HG03520 (cell line): ENCODE measurements around the gene BCORL1.
A peak's percentile ranks its signal among the peaks of the same experiment; 100 is the strongest.

Experiments
- ATAC-seq: cut with Tn5 transposase; IDR thresholded peaks from one replicate; pipeline ENCODE4 v1.9.1; 2021; ENCODE audit warnings: mild to moderate bottlenecking, moderate library complexity; ENCODE audit not compliant: unreplicated experiment

The BCORL1 gene

DNA sequence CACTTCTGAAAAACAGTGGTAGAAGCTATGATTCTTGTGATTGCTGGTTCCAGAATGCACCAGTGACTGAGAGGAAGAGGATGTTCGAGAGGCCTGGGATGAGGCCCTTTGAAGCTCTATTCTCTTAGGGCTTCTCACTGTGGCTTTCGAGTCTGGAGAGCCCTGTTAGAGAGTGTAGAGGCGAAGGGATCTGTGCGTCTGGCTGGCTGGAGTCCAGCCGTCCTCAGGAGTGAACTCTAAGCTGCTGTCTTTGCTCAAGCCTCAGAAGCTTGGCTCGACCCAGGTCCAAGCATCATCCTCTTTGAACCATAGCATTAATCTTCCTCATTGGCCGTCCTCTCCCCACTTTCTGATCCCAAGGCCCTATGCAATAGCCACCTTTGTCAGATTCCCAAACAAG is 76.2 kb downstream of the BCORL1 start:
- ATAC-seq, result no peak

DNA sequence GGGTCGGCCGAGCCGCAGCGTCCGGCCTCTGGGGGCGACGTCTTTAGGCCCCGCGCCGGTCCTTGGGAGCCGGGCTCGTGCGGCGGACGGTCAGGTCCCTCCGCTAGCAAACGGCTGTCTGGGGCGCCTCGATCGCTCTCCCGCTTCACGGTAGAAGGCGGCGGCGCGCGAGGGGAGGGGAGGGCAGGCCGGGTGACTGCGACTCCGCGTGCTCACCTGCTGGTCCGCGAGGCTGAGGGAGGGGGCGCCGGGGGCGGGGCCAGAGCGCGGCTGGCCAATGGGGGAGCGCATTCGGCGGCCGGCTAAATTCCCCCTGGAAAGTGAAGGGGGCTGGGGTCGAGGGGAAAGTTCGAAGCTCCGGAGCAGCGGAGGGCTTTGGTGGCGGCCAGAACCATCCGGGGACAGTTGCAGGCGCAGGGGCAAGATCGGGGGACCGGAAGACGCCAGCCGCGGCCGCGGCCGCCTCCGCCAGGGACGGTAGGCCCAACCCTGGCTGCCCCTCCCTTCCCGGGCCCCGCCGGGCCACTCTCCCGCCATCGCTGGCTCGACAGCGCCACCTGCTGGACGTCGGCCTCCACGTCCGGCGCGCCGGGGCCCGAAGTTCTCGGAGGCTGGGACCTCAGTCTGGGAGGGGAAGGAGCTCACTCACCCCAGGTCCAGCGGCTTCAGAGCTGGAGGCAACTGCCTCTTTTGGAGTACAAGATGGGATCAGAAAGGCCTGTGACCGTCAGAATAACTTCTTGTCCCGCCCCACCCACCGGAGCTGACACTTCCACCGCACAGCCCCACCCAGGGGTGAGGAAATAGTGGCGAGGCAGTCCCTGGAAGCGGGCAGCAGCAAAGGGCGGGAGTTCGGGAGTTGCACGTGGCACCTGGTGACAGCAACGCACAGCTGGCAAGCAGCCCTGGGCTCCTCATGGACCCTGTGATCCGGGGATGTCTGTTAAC is 78.0 kb downstream of the BCORL1 start:
- peak; percentile 91 for ATAC-seq

GRCh38 chrX:130066975-130067615 is 84.7 kb downstream of the BCORL1 start:
- ATAC-seq, result no peak

- no peak for ATAC-seq
These were observed 89.3 kb downstream of the BCORL1 start for GRCh38 chrX:130071611-130072344.

- no peak for ATAC-seq
These were observed 89.9 kb downstream of the BCORL1 start for GRCh38 chrX:130072345-130072740.

- no peak for ATAC-seq
These were observed 93.3 kb downstream of the BCORL1 start for GRCh38 chrX:130075777-130076176.

- no peak for ATAC-seq
These were observed 97.5 kb downstream of the BCORL1 start for GRCh38 chrX:130079824-130080406.

GRCh38 chrX:130080791-130081367 is 98.4 kb downstream of the BCORL1 start:
- ATAC-seq, result no peak

GRCh38 chrX:130081421-130082045 is 99.1 kb downstream of the BCORL1 start:
- ATAC-seq, result no peak

DNA sequence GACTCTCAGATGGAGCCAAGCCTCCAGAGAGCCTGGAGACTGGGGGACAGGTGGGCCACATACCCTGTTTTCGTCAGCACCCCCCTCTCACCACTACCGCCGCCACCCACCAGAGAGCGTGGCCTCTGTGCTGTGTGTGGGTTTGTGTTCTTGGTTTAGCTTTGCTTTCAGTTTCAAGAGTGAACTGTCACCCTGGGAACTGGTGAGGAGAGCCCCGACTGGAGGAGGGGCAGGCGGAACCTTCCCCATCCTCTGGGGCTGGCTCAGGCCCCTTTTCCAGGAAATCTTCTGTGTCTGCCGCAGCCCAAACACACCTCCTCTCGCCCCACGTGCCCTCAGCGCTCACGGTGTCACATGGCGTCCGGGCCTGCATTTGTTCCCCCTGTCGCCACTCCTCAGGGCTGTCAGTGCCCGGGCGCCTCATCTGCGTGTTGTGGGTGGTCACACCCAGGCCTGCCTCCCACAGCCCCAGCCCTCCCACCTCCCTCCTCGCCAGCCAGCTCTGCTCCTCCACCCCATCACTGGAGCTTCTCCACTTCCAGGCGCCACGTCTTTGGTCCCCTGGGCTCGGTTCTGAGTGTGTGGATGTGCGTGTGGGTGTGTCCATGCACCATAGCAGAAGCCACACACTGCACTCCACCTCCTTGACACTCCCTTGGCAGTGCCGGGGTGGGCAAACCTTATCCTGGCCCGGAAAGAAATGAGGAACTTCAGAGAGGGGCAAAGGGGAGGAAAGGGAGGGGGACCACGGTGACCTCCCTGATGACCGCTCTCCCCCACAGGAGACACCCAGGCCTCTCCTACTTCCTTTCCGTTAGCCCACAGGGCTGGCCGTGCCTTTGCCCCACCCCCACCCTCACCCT is 100.0 kb downstream of the BCORL1 start:
- ATAC-seq, result peak; percentile 71

DNA sequence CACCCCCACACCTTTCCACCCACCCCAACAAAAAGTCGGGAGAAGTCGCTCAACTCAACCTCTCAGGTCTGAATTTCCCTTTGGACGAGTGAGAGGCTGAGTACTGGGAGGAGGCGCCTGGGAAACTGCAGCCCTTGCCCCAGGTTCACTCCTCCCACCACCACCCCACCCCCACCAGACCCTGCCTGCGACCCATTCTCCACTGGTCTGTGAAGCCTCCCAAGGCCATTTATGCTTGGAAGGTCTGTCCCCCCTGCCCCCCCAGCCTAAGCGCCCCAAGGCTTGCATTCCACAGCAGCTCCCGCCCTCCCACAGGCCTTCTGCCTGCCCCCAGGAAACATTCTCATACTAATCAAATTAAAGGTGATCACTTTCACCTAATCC is 100.7 kb downstream of the BCORL1 start:
- ATAC-seq, result no peak

GRCh38 chrX:130083656-130084382 is 101.4 kb downstream of the BCORL1 start:
- peak; percentile 19 for ATAC-seq

DNA sequence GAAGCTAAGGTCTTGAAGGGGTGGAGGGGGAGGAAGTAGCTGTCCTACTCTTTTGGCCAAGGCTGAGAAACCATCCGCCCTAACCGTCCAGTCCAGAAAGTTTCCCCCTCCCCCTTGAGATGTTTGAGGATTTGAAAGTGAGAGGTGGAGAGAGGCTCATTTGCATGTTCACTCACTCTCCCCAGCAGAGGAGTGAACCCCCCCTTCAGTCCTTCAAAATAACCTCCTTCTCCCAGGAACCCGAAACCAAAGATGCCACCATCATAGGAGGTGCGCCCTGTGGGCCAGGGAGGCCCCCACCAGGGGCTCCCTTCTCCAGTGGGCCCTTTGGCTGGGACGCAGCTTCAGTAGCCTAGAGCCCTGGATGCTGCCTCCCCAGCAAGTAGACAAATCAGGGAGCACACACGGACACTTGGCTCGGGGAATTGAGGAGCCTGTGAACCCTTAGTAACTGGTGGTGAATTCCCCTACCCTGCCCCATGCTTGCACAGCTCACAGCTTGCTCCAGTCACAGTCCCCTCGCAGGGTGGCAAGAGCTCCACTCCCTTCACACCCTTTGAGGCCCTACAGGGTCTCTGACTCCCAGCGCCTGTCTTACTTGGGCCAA is 102.3 kb downstream of the BCORL1 start:
- ATAC-seq, result no peak

GRCh38 chrX:130085551-130086446 is 103.4 kb downstream of the BCORL1 start:
- ATAC-seq, result no peak

- peak; percentile 33 for ATAC-seq
These were observed 104.2 kb downstream of the BCORL1 start for GRCh38 chrX:130086447-130087206.

DNA sequence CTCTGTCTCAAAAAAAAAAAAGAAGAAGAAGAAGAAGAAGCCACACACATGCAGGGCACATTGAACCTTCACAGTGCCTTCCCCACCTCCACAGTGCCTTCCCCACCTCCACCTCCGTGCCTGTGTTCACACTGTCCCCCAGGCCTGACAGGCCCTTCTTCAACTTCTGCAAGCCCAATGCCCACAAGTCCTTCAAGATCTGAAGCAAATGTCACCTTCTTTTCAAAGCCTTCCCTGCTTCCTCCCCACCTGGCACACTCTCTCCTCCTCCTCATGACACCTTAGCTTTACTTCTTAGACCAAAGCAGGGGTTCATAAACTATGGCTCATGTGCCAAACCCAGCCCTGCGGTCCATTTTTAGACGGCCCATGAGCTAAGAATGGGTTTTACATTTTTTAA is 107.9 kb downstream of the BCORL1 start:
- ATAC-seq, result no peak
